ENCODE results near the gene TRO.

Gene TRO

GRCh38 chrX:54920610-54921426 is at the start of gene TRO:
TSS of gene TRO (plus strand) at chrX:54920824. CDS start at chrX:54922247, 1,423 bp downstream.
- no peak for DNase-seq (ENCODE audit: low read depth)

GRCh38 chrX:54885740-54886139 is 34.9 kb upstream of the TRO start:
- DNase-seq (ENCODE audit: low read depth), result no peak

GRCh38 chrX:54891573-54891972 is 29.1 kb upstream of the TRO start:
- DNase-seq (ENCODE audit: low read depth), result no peak

- DNase-seq (ENCODE audit: low read depth), result no peak
These were observed 26.5 kb upstream of the TRO start for GRCh38 chrX:54894159-54894558.

GRCh38 chrX:54909941-54910340 is 10.7 kb upstream of the TRO start:
- DNase-seq (ENCODE audit: low read depth), result no peak

GRCh38 chrX:54921427-54922021 is 900 bp downstream of the TRO start:
- peak; percentile 11 for DNase-seq (ENCODE audit: low read depth)

GRCh38 chrX:54922547-54922946 is 1.9 kb downstream of the TRO start:
- no peak for DNase-seq (ENCODE audit: low read depth)

GRCh38 chrX:54923376-54923775 is 2.8 kb downstream of the TRO start:
- no peak for DNase-seq (ENCODE audit: low read depth)

- no peak for DNase-seq (ENCODE audit: low read depth)
These were observed 6.4 kb downstream of the TRO start for GRCh38 chrX:54926978-54927377.

GRCh38 chrX:54928876-54929275 is 8.3 kb downstream of the TRO start:
- DNase-seq (ENCODE audit: low read depth), result no peak

- DNase-seq (ENCODE audit: low read depth), result no peak
These were observed 9.8 kb downstream of the TRO start for GRCh38 chrX:54930291-54931049.

- no peak for DNase-seq (ENCODE audit: low read depth)
These were observed 10.5 kb downstream of the TRO start for GRCh38 chrX:54931107-54931506.

- no peak for DNase-seq (ENCODE audit: low read depth)
These were observed 12.7 kb downstream of the TRO start for GRCh38 chrX:54933150-54933826.

GRCh38 chrX:54934058-54934457 is 13.4 kb downstream of the TRO start:
- DNase-seq (ENCODE audit: low read depth), result no peak

GRCh38 chrX:54934890-54935289 is 14.3 kb downstream of the TRO start:
- no peak for DNase-seq (ENCODE audit: low read depth)

GRCh38 chrX:54935306-54935705 is 14.7 kb downstream of the TRO start:
- no peak for DNase-seq (ENCODE audit: low read depth)

GRCh38 chrX:54937416-54937815 is 16.8 kb downstream of the TRO start:
- DNase-seq (ENCODE audit: low read depth), result no peak

GRCh38 chrX:54944816-54945215 is 24.2 kb downstream of the TRO start:
- no peak for DNase-seq (ENCODE audit: low read depth)

GRCh38 chrX:54945224-54945623 is 24.6 kb downstream of the TRO start:
- no peak for DNase-seq (ENCODE audit: low read depth)

GRCh38 chrX:54950730-54951375 is 30.2 kb downstream of the TRO start:
- DNase-seq (ENCODE audit: low read depth), result no peak

- no peak for DNase-seq (ENCODE audit: low read depth)
These were observed 41.1 kb downstream of the TRO start for GRCh38 chrX:54961750-54962149.
